HPDE6-E6E7 (cell line): ENCODE measurements around the gene NTM.
A peak's percentile ranks its signal among the peaks of the same experiment; 100 is the strongest.

ENCODE experiments used
- DNase-seq: peaks from one replicate; pipeline ENCODE4 v3.0.0; 2011; ENCODE audit warnings: missing footprints; ENCODE audit errors: extremely low spot score

NTM gene

GRCh38 chr11:131955904-131956303 lies 585.5 kb downstream of the NTM start:
- DNase-seq: peak; percentile 7

GRCh38 chr11:131957201-131957600 lies 586.8 kb downstream of the NTM start:
- no peak for DNase-seq

GRCh38 chr11:131957875-131958274 lies 587.5 kb downstream of the NTM start:
- DNase-seq: no peak

- no peak for DNase-seq
These were observed 592.4 kb downstream of the NTM start for GRCh38 chr11:131962818-131963217.

GRCh38 chr11:131964698-131965483 lies 594.5 kb downstream of the NTM start:
- no peak for DNase-seq

- no peak for DNase-seq
These were observed 595.1 kb downstream of the NTM start for GRCh38 chr11:131965504-131965903.

GRCh38 chr11:131966667-131967066 lies 596.3 kb downstream of the NTM start:
- no peak for DNase-seq

- DNase-seq: no peak
These were observed 598.8 kb downstream of the NTM start for GRCh38 chr11:131969261-131969660.

GRCh38 chr11:131973061-131973460 lies 602.6 kb downstream of the NTM start:
- no peak for DNase-seq

GRCh38 chr11:131975619-131976018 lies 605.2 kb downstream of the NTM start:
- no peak for DNase-seq

GRCh38 chr11:131976021-131976420 lies 605.6 kb downstream of the NTM start:
- no peak for DNase-seq

GRCh38 chr11:131977231-131977630 lies 606.8 kb downstream of the NTM start:
- DNase-seq: peak; percentile 59

- DNase-seq: peak; percentile 26
These were observed 607.4 kb downstream of the NTM start for GRCh38 chr11:131977854-131978253.

GRCh38 chr11:131978351-131978750 lies 607.9 kb downstream of the NTM start:
- no peak for DNase-seq

GRCh38 chr11:131979364-131979763 lies 608.9 kb downstream of the NTM start:
- no peak for DNase-seq

GRCh38 chr11:131980199-131980598 lies 609.8 kb downstream of the NTM start:
- DNase-seq: no peak

- no peak for DNase-seq
These were observed 610.7 kb downstream of the NTM start for GRCh38 chr11:131980888-131981668.

- no peak for DNase-seq
These were observed 611.7 kb downstream of the NTM start for GRCh38 chr11:131982154-131982553.

GRCh38 chr11:131985846-131986301 lies 615.5 kb downstream of the NTM start:
- no peak for DNase-seq

GRCh38 chr11:131987703-131988102 lies 617.3 kb downstream of the NTM start:
- peak; percentile 13 for DNase-seq

- DNase-seq: no peak
These were observed 621.2 kb downstream of the NTM start for GRCh38 chr11:131991606-131992005.

GRCh38 chr11:131993246-131993645 lies 622.8 kb downstream of the NTM start:
- no peak for DNase-seq

GRCh38 chr11:131998020-131998419 lies 627.6 kb downstream of the NTM start:
- no peak for DNase-seq
